ENCODE data around the gene NXT1.

DNA sequence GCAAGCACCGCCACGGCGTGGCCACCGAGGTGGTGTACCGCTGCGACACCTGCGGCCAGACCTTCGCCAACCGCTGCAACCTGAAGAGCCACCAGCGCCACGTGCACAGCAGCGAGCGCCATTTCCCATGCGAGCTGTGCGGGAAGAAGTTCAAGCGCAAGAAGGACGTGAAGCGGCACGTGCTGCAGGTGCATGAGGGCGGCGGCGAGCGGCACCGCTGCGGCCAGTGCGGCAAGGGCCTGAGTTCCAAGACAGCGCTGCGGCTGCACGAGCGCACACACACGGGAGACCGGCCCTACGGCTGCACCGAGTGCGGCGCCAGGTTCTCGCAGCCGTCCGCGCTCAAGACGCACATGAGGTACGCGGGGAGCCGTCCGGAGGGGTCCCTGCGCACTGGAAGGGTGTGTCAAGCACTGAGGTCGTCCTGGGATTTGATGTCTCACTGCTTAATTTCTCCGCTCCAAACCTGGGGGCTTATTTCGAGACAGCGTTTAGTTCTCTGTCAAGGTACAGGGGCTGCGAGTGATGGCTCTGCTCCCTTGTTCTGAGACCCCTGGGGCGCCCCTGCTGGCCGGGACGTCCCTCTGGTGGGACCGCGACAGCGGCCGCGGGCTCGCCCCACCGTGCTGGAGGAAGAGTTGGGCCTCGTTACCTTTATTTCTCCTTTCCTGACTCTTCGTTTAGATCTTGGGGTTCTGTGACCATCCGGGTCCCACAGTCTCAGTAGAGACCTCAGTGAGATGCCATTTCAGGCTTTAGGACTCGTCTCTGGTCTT, 15.0 kb downstream of the NXT1 start:
- no peak for TF ChIP-seq MXI1 (conservative IDR thresholded peaks at IDR 0.05; ENCODE audit: poor library complexity, severe bottlenecking)
- no peak for TF ChIP-seq TAF1 (IDR thresholded peaks at IDR 0.05; ENCODE audit: low read depth)
- no peak for TF ChIP-seq RAD21 (conservative IDR thresholded peaks at IDR 0.05)
- TF ChIP-seq EP300 (conservative IDR thresholded peaks at IDR 0.05; ENCODE audit: poor library complexity, severe bottlenecking), result no peak
- TF ChIP-seq, protein P1, sequence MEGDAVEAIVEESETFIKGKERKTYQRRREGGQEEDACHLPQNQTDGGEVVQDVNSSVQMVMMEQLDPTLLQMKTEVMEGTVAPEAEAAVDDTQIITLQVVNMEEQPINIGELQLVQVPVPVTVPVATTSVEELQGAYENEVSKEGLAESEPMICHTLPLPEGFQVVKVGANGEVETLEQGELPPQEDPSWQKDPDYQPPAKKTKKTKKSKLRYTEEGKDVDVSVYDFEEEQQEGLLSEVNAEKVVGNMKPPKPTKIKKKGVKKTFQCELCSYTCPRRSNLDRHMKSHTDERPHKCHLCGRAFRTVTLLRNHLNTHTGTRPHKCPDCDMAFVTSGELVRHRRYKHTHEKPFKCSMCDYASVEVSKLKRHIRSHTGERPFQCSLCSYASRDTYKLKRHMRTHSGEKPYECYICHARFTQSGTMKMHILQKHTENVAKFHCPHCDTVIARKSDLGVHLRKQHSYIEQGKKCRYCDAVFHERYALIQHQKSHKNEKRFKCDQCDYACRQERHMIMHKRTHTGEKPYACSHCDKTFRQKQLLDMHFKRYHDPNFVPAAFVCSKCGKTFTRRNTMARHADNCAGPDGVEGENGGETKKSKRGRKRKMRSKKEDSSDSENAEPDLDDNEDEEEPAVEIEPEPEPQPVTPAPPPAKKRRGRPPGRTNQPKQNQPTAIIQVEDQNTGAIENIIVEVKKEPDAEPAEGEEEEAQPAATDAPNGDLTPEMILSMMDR (IDR thresholded peaks at IDR 0.05; ENCODE audit: poor library complexity, severe bottlenecking), result no peak
- TF ChIP-seq, protein P2, sequence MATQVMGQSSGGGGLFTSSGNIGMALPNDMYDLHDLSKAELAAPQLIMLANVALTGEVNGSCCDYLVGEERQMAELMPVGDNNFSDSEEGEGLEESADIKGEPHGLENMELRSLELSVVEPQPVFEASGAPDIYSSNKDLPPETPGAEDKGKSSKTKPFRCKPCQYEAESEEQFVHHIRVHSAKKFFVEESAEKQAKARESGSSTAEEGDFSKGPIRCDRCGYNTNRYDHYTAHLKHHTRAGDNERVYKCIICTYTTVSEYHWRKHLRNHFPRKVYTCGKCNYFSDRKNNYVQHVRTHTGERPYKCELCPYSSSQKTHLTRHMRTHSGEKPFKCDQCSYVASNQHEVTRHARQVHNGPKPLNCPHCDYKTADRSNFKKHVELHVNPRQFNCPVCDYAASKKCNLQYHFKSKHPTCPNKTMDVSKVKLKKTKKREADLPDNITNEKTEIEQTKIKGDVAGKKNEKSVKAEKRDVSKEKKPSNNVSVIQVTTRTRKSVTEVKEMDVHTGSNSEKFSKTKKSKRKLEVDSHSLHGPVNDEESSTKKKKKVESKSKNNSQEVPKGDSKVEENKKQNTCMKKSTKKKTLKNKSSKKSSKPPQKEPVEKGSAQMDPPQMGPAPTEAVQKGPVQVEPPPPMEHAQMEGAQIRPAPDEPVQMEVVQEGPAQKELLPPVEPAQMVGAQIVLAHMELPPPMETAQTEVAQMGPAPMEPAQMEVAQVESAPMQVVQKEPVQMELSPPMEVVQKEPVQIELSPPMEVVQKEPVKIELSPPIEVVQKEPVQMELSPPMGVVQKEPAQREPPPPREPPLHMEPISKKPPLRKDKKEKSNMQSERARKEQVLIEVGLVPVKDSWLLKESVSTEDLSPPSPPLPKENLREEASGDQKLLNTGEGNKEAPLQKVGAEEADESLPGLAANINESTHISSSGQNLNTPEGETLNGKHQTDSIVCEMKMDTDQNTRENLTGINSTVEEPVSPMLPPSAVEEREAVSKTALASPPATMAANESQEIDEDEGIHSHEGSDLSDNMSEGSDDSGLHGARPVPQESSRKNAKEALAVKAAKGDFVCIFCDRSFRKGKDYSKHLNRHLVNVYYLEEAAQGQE (IDR thresholded peaks at IDR 0.05; ENCODE audit: borderline replicate concordance), result no peak
- no peak for TF ChIP-seq POLR2AphosphoS5 (IDR thresholded peaks at IDR 0.05)
- no peak for TF ChIP-seq SMC3 (conservative IDR thresholded peaks at IDR 0.05; ENCODE audit: poor library complexity)
